NCI-H146 treated with DMSO at 0.1 percent for 48 hours (cell line): ENCODE measurements around the gene FBXW8.

Experiments used
- DNase-seq: peaks from one replicate; lab custom pipeline; 2025; ENCODE audit not compliant: unreplicated experiment; lab: John Stamatoyannopoulos, UW

Gene FBXW8

GRCh38 chr12:117020536-117021220 lies 109.9 kb downstream of the FBXW8 start:
- DNase-seq = no peak

- no peak for DNase-seq
Observed at GRCh38 chr12:117022465-117022864, 111.7 kb downstream of the FBXW8 start.

GRCh38 chr12:117023998-117024960 lies 113.5 kb downstream of the FBXW8 start:
- no peak for DNase-seq

- no peak for DNase-seq
Observed at GRCh38 chr12:117024961-117025480, 114.3 kb downstream of the FBXW8 start.

GRCh38 chr12:117025481-117026151 lies 114.9 kb downstream of the FBXW8 start:
- DNase-seq = peak; percentile 17

GRCh38 chr12:117026343-117026742 lies 115.6 kb downstream of the FBXW8 start:
- no peak for DNase-seq

- DNase-seq = no peak
Observed at GRCh38 chr12:117026921-117027250, 116.1 kb downstream of the FBXW8 start.

GRCh38 chr12:117027251-117028086 lies 116.7 kb downstream of the FBXW8 start:
- no peak for DNase-seq

GRCh38 chr12:117028254-117028653 lies 117.5 kb downstream of the FBXW8 start:
- DNase-seq = no peak

- no peak for DNase-seq
Observed at GRCh38 chr12:117030187-117030900, 119.6 kb downstream of the FBXW8 start.

- DNase-seq = no peak
Observed at GRCh38 chr12:117031843-117032592, 121.3 kb downstream of the FBXW8 start.

- no peak for DNase-seq
Observed at GRCh38 chr12:117032593-117033381, 122.0 kb downstream of the FBXW8 start.

- DNase-seq = no peak
Observed at GRCh38 chr12:117033382-117034221, 122.9 kb downstream of the FBXW8 start.

- DNase-seq = no peak
Observed at GRCh38 chr12:117034249-117034648, 123.5 kb downstream of the FBXW8 start.

- DNase-seq = no peak
Observed at GRCh38 chr12:117034701-117035151, 124.0 kb downstream of the FBXW8 start.

GRCh38 chr12:117035287-117035686 lies 124.5 kb downstream of the FBXW8 start:
- no peak for DNase-seq

- DNase-seq = no peak
Observed at GRCh38 chr12:117036046-117036445, 125.3 kb downstream of the FBXW8 start.
